CD4-positive, alpha-beta T cell (primary cell): Measurements from ENCODE around the gene NDP. TPM values are rescaled to one million over a fixed set of nuclear protein-coding genes. Genes with fewer than 3 reads are reported as not detected.

Source experiments
- ATAC-seq: fragments of 200-7000 bp; cut with Tn5 transposase; one replicate; pipeline ENCODE4 v1.10.0; 2022; ENCODE audit warnings: mild to moderate bottlenecking; ENCODE audit not compliant: poor library complexity
- CTCF ChIA-PET: fragments of 350-600 bp; sonication (Branson Sonifier 250); formaldehyde crosslinking; loops from one replicate; lab custom pipeline; 2021; ENCODE audit warnings: antibody characterized with exemption, inconsistent platforms; lab: Charles Lee
- POLR2A ChIA-PET: fragments of 350-600 bp; sonication (Branson Sonifier 250); formaldehyde crosslinking; loops from one replicate; lab custom pipeline; 2021; ENCODE audit warnings: antibody characterized with exemption, inconsistent platforms; lab: Charles Lee
- DNase-seq, 14 experiments: peaks; one replicate each; pipeline ENCODE4 v3.0.0-alpha.2; 2013 to 2020; ENCODE audit warnings: mixed read lengths in 2 of 14
- H3K27ac ChIP-seq, 2 donors: one replicate each; pipeline versions ENCODE4 v1.5.1 to v1.7.0; 2013; ENCODE audit warnings: low read length in 2 of 2, low read depth in 1 of 2, mild to moderate bottlenecking in 1 of 2
- H3K27me3 ChIP-seq, 2 experiments: 1 replicate in 1 of 2; 2 replicates in 1 of 2; pipeline versions ENCODE4 v1.6.1 to v1.7.0; 2013; ENCODE audit warnings: low read length in 2 of 2, control low read depth in 1 of 2, mild to moderate bottlenecking in 1 of 2, moderate library complexity in 1 of 2; ENCODE audit not compliant: insufficient read depth in 2 of 2, control insufficient read depth in 1 of 2
- H3K36me3 ChIP-seq: one replicate; pipeline ENCODE4 v1.6.1; 2013; ENCODE audit warnings: low read length, control low read depth; ENCODE audit not compliant: insufficient read depth
- H3K4me1 ChIP-seq: one replicate; pipeline ENCODE4 v1.6.1; 2013; ENCODE audit warnings: low read length, control low read depth; ENCODE audit not compliant: insufficient read depth
- H3K4me3 ChIP-seq: one replicate; pipeline ENCODE4 v1.5.1; 2013; ENCODE audit warnings: mild to moderate bottlenecking, low read length, moderate library complexity
- H3K9me3 ChIP-seq, 2 experiments: 1 replicate in 1 of 2; 2 replicates in 1 of 2; pipeline versions ENCODE4 v1.6.1 to v1.7.0; 2013; ENCODE audit warnings: low read length in 2 of 2, mild to moderate bottlenecking in 2 of 2, control low read depth in 1 of 2, moderate library complexity in 1 of 2; ENCODE audit not compliant: control insufficient read depth in 1 of 2, insufficient read depth in 1 of 2
- H3K27ac Mint-ChIP-seq: one replicate; pipeline ENCODE4 v1.8.0; 2020; ENCODE audit warnings: mixed read lengths
- H3K27me3 Mint-ChIP-seq: one replicate; pipeline ENCODE4 v1.8.0; 2021; ENCODE audit warnings: mixed read lengths
- H3K36me3 Mint-ChIP-seq: one replicate; pipeline ENCODE4 v1.8.0; 2021; ENCODE audit warnings: low read depth, mixed read lengths
- H3K4me1 Mint-ChIP-seq: one replicate; pipeline ENCODE4 v1.8.0; 2021; ENCODE audit warnings: low read depth, mixed read lengths
- H3K4me3 Mint-ChIP-seq: one replicate; pipeline ENCODE4 v1.8.0; 2020; ENCODE audit warnings: mild to moderate bottlenecking, mixed read lengths
- H3K9me3 Mint-ChIP-seq: one replicate; pipeline ENCODE4 v1.8.0; 2020; ENCODE audit warnings: mixed read lengths
- intact Hi-C, 2 experiments: fragments of 100-400 bp; cut with DNase I in 1 of 2; cut with micrococcal nuclease in 1 of 2; formaldehyde crosslinking; loops; one replicate each; pipeline versions ENCODE4 v1.15.1 to v1.9.0; 2023 to 2025; cut with DNase I, micrococcal nuclease
- total RNA-seq, 174 experiments: library from RNA in 2 of 174; stranded (reverse) in 2 of 174; gene quantifications; one replicate each; pipeline ENCODE4 v1.2.3 and lab custom pipeline; 2021 to 2026
- TF ChIP-seq, protein P1 (sequence below): fragments of 200-600 bp; IDR thresholded peaks from one replicate; pipeline ENCODE4 v1.8.0; 2022; ENCODE audit warnings: antibody characterized with exemption, mild to moderate bottlenecking

The NDP gene
- total RNA-seq, 2 experiments from 2014 or later = not detected

GRCh38 chrX:43985511-43985910 lies 12.3 kb upstream of the NDP start:
- Histone ChIP-seq H3K4me3 (no peak overlapping the region), H3K27ac (no peak overlapping the region), H3K36me3 (no peaks in the 10 kb centered on the region), H3K4me1 (no peaks in the 10 kb centered on the region), H3K9me3 (no peaks in the 10 kb centered on the region), H3K27me3 (no peaks in the 10 kb centered on the region)
- POLR2A ChIA-PET = no interaction called here
- TF ChIP-seq, protein P1, sequence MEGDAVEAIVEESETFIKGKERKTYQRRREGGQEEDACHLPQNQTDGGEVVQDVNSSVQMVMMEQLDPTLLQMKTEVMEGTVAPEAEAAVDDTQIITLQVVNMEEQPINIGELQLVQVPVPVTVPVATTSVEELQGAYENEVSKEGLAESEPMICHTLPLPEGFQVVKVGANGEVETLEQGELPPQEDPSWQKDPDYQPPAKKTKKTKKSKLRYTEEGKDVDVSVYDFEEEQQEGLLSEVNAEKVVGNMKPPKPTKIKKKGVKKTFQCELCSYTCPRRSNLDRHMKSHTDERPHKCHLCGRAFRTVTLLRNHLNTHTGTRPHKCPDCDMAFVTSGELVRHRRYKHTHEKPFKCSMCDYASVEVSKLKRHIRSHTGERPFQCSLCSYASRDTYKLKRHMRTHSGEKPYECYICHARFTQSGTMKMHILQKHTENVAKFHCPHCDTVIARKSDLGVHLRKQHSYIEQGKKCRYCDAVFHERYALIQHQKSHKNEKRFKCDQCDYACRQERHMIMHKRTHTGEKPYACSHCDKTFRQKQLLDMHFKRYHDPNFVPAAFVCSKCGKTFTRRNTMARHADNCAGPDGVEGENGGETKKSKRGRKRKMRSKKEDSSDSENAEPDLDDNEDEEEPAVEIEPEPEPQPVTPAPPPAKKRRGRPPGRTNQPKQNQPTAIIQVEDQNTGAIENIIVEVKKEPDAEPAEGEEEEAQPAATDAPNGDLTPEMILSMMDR = no peak
- Mint-ChIP-seq H3K4me3 (no peak overlapping the region), H3K9me3 (no peaks in the 10 kb centered on the region), H3K36me3 (no peaks in the 10 kb centered on the region), H3K27me3 (no peaks in the 10 kb centered on the region), H3K27ac (no peak overlapping the region), H3K4me1 (no peaks in the 10 kb centered on the region)
- CTCF ChIA-PET = no interaction called here
- DNase-seq (no peak), ATAC-seq (no peak)
- intact Hi-C loops = no loop called here

DNA sequence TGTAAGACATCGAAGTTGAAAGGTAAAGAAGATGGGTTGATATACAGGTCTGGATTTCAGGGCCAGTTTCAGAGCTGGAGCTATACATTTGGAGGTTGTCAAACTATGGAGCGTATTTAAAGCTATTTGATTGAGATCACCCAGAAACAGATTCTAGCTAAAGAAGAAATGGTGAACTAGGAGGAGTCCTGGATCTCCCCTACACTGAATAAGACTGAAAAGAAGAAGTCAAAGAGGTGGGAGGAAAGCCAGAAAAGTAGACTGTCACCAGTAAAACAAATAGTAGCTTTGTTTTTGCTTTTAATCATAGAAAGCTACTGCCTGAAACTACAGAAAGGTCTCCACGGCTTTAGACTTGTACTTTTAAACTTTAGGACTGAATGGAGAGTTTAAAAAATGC lies 5.0 kb upstream of the NDP start:
- Mint-ChIP-seq H3K9me3 (no peaks in the 10 kb centered on the region), H3K27ac (no peak overlapping the region), H3K36me3 (no peaks in the 10 kb centered on the region), H3K4me1 (peaks cover 9% of the 10 kb centered on the region), H3K4me3 (no peak overlapping the region), H3K27me3 (peaks cover 14% of the 10 kb centered on the region)
- POLR2A ChIA-PET = no interaction called here
- Histone ChIP-seq H3K36me3 (no peaks in the 10 kb centered on the region), H3K4me3 (no peak overlapping the region), H3K27ac (no peak overlapping the region), H3K27me3 (peaks cover 0 to 6% of the 10 kb centered on the region in 2 experiments), H3K4me1 (peaks cover 4% of the 10 kb centered on the region), H3K9me3 (no peaks in the 10 kb centered on the region)
- intact Hi-C loops = no loop called here
- ATAC-seq (no peak), DNase-seq (no peak)
- TF ChIP-seq, protein P1 = no peak
- CTCF ChIA-PET = no interaction called here

- Histone ChIP-seq H3K27ac (no peak overlapping the region), H3K4me1 (peaks cover 6% of the 10 kb centered on the region), H3K4me3 (no peak overlapping the region), H3K36me3 (no peaks in the 10 kb centered on the region), H3K27me3 (peaks cover 0 to 19% of the 10 kb centered on the region in 2 experiments), H3K9me3 (no peaks in the 10 kb centered on the region)
- Mint-ChIP-seq H3K4me3 (no peak overlapping the region), H3K9me3 (no peaks in the 10 kb centered on the region), H3K36me3 (no peaks in the 10 kb centered on the region), H3K4me1 (peaks cover 17% of the 10 kb centered on the region), H3K27me3 (peaks cover 27% of the 10 kb centered on the region), H3K27ac (no peak overlapping the region)
- TF ChIP-seq, protein P1 = no peak
- ATAC-seq (no peak), DNase-seq (no peak)
- POLR2A ChIA-PET = no interaction called here
- CTCF ChIA-PET = no interaction called here
- intact Hi-C loops = no loop called here
Measured at GRCh38 chrX:43976205-43976604, 3.0 kb upstream of the NDP start.
